ENCODE measurements around the gene TXNRD3.

DNA sequence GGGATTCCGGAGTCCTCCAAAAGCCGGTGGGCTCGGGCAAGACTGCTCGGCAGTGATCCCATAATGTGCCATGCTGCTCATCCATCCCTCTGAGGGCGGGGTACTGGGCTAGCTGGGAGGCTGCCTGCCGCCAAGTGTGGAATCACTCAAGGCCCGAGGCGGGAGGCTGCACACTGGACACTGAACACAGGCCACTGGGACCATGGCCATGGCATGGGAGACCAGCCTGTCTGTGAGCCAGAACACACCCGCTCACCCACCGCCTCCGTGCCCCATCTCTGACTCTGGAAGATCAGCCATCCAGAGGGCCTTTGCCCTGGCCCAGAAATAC is 97.5 kb downstream of the TXNRD3 start:
- TF ChIP-seq EZH2 (IDR thresholded peaks at IDR 0.05; ENCODE audit: insufficient read depth, poor library complexity, severe bottlenecking): no peak
- no peak for TF ChIP-seq EZH2phosphoT487 (IDR thresholded peaks at IDR 0.05; ENCODE audit: insufficient read depth, low read depth)
